ENCODE measurements around the gene SHC4.

The SHC4 gene

DNA sequence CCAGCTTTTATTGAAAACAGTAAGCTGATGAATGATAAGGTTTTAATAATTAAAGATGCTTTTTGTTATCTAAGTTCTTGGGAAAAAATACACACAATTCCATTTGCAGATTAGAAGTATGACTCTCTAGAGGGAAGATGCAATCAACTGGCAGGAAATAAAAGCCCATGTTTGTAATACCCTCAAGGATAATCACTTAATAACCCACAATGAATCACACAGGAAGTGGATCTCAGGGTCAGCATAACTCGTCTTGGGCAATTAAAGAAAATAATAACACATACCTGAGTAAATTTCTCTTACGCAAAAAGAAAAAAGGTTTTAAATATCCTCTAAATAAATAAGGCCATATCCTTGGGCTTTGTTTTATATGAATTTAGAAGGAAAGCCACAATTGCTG is 95.2 kb downstream of the SHC4 start:
- TF ChIP-seq, protein P1, sequence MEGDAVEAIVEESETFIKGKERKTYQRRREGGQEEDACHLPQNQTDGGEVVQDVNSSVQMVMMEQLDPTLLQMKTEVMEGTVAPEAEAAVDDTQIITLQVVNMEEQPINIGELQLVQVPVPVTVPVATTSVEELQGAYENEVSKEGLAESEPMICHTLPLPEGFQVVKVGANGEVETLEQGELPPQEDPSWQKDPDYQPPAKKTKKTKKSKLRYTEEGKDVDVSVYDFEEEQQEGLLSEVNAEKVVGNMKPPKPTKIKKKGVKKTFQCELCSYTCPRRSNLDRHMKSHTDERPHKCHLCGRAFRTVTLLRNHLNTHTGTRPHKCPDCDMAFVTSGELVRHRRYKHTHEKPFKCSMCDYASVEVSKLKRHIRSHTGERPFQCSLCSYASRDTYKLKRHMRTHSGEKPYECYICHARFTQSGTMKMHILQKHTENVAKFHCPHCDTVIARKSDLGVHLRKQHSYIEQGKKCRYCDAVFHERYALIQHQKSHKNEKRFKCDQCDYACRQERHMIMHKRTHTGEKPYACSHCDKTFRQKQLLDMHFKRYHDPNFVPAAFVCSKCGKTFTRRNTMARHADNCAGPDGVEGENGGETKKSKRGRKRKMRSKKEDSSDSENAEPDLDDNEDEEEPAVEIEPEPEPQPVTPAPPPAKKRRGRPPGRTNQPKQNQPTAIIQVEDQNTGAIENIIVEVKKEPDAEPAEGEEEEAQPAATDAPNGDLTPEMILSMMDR (IDR thresholded peaks at IDR 0.05; ENCODE audit: low read length, missing control alignments) = no peak
- no peak overlapping the region for H3K4me3 ChIP-seq (replicated peaks; ENCODE audit: low read depth, low read length)
- peak; percentile 83 for DNase-seq (ENCODE audit: low read depth)

DNA sequence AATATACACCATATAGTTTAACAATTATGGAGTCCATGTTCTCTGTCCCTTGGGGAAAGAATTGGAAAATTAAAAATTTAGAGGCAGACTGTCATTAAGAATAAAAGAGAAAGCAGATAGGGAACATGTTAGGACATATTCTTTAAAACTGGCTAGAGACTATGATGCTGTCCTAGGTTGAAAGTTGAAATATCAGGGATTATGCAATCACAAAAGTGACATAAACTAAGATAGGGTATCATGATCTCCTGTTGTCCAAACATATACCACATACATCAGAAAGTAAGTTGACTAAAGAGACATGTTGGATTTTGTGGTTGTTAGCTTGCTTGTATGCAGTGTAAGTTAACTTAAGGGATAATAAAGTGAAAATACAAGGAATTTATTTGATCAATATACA is 95.7 kb downstream of the SHC4 start:
- DNase-seq (ENCODE audit: low read depth) = peak; percentile 29

DNA sequence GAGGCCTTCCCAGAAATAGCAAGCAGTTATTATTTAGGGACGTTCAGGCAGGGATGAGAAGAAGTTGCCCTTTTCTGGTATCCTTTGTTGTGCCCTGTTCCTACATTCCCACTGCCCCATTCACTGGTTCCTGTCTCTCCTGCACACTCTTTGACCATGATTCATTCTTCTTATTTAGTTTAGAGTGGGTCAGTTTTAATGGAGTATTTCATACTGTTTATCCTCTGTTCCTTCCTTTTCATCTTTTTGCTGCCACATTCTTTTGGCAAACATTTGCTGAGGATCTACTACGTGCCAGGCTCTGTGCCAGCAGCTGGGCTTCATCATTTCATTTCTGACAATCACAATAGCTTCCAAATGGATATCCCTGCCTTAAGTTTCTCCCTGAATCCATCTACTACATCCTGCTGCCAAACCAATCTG is 97.6 kb downstream of the SHC4 start:
- TF ChIP-seq, protein P1 (IDR thresholded peaks at IDR 0.05; ENCODE audit: low read length, missing control alignments) = no peak
- no peak overlapping the region for H3K4me3 ChIP-seq (replicated peaks; ENCODE audit: low read depth, low read length)
- peak; percentile 55 for DNase-seq (ENCODE audit: low read depth)

More for the DNA sequence above, 95.7 kb downstream of the SHC4 start:
- TF ChIP-seq, protein P1 (IDR thresholded peaks at IDR 0.05; ENCODE audit: low read length, missing control alignments) = no peak
- H3K4me3 ChIP-seq (replicated peaks; ENCODE audit: low read depth, low read length) = no peak overlapping the region

DNA sequence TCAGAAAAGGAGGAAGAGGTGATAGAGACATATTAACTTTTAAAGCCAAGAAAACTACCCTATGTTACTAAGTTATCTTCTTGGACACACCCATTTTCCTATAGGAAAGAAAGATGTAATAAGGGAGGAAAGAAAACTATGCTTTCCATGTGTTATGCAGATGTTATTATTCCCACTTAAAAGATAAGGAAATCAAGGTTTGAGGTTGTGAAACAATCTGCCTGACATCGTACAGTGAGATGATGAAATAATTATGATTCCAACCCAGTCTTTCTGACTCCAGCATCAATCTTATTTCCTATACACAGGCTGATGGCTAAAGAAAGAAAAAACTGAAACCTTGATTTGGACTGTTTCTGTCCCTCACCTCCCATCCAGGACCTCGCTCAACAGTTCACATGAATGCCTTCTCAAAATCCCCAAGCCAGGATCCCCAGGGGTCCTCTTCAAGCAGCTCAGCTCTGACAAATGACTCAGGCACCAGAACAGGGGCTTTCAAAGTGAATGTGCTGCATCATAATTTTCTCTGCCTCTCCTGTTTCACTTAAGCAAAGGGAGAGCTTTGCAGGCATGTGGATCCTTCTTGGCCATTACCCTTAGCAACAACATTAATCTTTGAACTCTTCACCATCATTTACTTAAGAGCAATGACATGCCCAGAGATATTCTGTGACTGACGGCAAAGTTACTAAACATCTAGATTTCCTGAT is 98.2 kb downstream of the SHC4 start:
- peak; percentile 77 for DNase-seq (ENCODE audit: low read depth)
- no peak overlapping the region for H3K4me3 ChIP-seq (replicated peaks; ENCODE audit: low read depth, low read length)
- TF ChIP-seq, protein P1 (IDR thresholded peaks at IDR 0.05; ENCODE audit: low read length, missing control alignments) = no peak

DNA sequence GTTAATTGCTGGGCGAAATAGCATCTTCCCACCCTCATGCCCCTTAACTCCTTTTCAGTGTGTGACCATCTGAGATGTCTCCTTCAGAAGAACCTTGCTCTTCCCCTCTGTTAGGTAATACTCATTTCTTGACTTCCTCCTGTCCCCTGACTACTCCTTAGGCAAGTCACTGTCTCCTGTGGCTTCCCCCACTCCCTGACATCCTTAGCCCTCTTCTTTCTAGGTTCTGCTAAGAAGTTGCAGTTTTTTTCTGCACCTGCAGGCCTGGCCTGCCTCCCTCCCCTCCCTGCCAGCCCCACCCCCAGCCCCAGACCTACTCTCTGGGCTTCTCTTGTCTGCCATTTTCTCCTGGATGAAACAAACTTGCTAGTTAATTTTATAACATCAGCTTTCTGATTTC is 101.0 kb downstream of the SHC4 start:
- H3K4me3 ChIP-seq (replicated peaks; ENCODE audit: low read depth, low read length) = no peak overlapping the region
- TF ChIP-seq, protein P1 (IDR thresholded peaks at IDR 0.05; ENCODE audit: low read length, missing control alignments) = no peak
- no peak for DNase-seq (ENCODE audit: low read depth)

DNA sequence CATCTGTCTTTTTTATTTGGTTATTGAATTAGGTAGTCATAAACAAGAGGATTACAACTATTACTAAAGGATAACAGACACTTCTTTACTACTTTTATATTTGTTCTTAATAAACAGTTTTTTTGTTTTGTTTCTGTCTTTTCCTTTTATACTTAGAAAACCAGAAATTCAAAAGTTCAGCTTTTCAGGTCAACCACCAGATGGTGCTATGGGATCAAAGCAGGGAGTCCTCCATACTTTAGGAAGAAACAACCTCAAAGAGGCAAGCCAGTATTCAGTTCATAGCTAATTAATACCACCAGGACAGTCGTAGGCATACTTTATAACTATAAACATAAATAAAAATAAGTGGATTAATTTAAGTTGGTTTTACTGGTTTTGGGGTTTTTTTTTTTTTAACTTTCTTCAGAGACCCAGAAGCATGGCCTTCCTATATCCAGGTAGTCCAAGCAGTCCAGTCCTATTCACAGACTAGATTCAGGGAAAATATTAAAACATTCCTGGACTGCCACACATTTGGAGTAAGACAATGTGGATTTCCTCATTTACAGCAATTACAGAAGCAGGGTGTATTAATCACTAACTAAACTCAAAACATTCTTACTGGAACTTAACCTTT is 101.8 kb downstream of the SHC4 start:
- H3K4me3 ChIP-seq (replicated peaks; ENCODE audit: low read depth, low read length) = no peak overlapping the region
- DNase-seq (ENCODE audit: low read depth) = peak; percentile 86
- TF ChIP-seq, protein P1 (IDR thresholded peaks at IDR 0.05; ENCODE audit: low read length, missing control alignments) = peak; percentile 91
